DMS153 treated with DMSO at 0.1 percent for 48 hours (cell line): ENCODE results near the gene GTPBP1.

Experiments used
- DNase-seq: peaks from one replicate; lab custom pipeline; 2025; ENCODE audit not compliant: unreplicated experiment; lab: John Stamatoyannopoulos, UW

Gene GTPBP1

GRCh38 chr22:38782402-38783094 lies 76.8 kb downstream of the GTPBP1 start:
- DNase-seq: no peak
